ENCODE measurements around the gene PTPRN2. TPM values are rescaled to one million over a fixed set of nuclear protein-coding genes. Genes with fewer than 3 reads are reported as not detected.

Gene PTPRN2
- total and polyA plus RNA-seq, 2 donors (not counting 3 experiments of a cell fraction or from before 2014, with no cell fraction given) = 0.62 to 0.88 TPM

DNA sequence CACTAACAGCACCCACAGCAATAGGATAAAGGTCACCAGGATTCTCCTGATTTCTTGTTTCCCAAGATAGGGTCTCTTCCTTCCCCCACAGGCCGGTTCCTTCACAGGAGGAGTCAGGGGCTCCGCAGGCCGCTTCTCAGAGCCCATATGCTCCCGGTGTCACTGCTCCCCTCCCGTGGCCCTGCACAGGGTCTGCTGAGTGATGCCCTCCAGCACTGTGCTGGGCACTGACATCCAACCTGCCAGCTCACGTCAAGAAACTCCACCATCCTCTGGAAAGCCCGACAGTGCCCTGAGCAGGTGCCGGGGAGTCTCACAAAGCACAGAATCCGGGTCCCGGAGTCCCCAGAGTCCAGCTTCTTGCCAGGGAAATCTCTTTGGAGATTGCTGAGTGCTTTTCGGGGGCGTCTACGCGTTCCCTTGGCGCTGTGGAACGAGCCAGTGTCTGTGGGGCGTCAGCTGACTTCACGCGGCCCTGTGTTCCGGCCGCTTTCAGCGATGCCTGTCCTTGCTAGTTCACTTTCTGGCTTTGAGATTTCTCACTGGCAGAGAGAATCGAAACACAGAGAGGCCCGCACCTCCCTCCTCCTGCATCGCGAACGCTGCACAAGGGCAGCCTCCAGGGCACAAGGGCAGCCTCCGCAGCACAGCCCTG, 683.3 kb downstream of the PTPRN2 start:
- H3K4me3 ChIP-seq (replicated peaks in 1 of 3; ENCODE audit: insufficient read depth in 1 of 3, low read depth in 1 of 3, low read length in 3 of 3) = no peak overlapping the region
- FAIRE-seq = no peak
- BruUV-seq (replicated peaks) = no TSS peak
- no peaks in the 10 kb centered on the region for H3K79me2 ChIP-seq (ENCODE audit: control insufficient read depth, insufficient read depth, low read length)
- no peak for DNase-seq (ENCODE audit: low read depth, low spot score)
- H3K9me1 ChIP-seq (replicated peaks; ENCODE audit: control insufficient read depth, extremely low read depth, insufficient read depth, low read length) = no peaks in the 10 kb centered on the region
- ChIA-PET CTCF (interaction anchor here (0.5 kb wide), 1 partner anchor 161 kb away, joined by 3 read pairs; no protein-coding TSS in a partner anchor), POLR2A (no interaction called here)
- dilution Hi-C loops (cut with MboI; ENCODE audit: extremely low pct_ligation_motif_present, low sequenced_read_pairs) = no loop called here
- no peak overlapping the region for H3K4me2 ChIP-seq (ENCODE audit: insufficient read depth, low read length)
- no peaks in the 10 kb centered on the region for H4K20me1 ChIP-seq (replicated peaks; ENCODE audit: control insufficient read depth, extremely low read depth, insufficient read depth, low read length)
- H3K4me1 ChIP-seq (ENCODE audit: control insufficient read depth, extremely low read depth, insufficient read depth, low read length) = no peaks in the 10 kb centered on the region
- H3K36me3 ChIP-seq (ENCODE audit: control insufficient read depth in 2 of 2, extremely low read depth in 1 of 2, insufficient read depth in 2 of 2, low read length in 2 of 2) = no peaks in the 10 kb centered on the region
- no peak for TF ChIP-seq EZH2 (IDR thresholded peaks at IDR 0.05; ENCODE audit: borderline replicate concordance, low read depth, low read length, severe bottlenecking)
- TF ChIP-seq JUN (IDR thresholded peaks at IDR 0.05; ENCODE audit: borderline replicate concordance, insufficient read depth, insufficient read length, low read depth) = no peak
- TF ChIP-seq FOS (IDR thresholded peaks at IDR 0.05; ENCODE audit: borderline replicate concordance, insufficient read depth, low read length) = no peak
- no peak for TF ChIP-seq POLR2A (IDR thresholded peaks at IDR 0.05; ENCODE audit: low read depth, low read length)
- no peak for TF ChIP-seq POLR2AphosphoS5 (IDR thresholded peaks at IDR 0.05; ENCODE audit: insufficient read depth, low read depth, low read length)
- TF ChIP-seq GATA2 (IDR thresholded peaks at IDR 0.05; ENCODE audit: insufficient read depth, insufficient read length, low read depth, low read length) = no peak
- TF ChIP-seq, protein P1, sequence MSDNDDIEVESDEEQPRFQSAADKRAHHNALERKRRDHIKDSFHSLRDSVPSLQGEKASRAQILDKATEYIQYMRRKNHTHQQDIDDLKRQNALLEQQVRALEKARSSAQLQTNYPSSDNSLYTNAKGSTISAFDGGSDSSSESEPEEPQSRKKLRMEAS (IDR thresholded peaks at IDR 0.05; ENCODE audit: insufficient read depth, insufficient read length) = no peak
- TF ChIP-seq MYC (IDR thresholded peaks at IDR 0.05; ENCODE audit: low read depth, low read length) = no peak
- TF ChIP-seq, protein P2, sequence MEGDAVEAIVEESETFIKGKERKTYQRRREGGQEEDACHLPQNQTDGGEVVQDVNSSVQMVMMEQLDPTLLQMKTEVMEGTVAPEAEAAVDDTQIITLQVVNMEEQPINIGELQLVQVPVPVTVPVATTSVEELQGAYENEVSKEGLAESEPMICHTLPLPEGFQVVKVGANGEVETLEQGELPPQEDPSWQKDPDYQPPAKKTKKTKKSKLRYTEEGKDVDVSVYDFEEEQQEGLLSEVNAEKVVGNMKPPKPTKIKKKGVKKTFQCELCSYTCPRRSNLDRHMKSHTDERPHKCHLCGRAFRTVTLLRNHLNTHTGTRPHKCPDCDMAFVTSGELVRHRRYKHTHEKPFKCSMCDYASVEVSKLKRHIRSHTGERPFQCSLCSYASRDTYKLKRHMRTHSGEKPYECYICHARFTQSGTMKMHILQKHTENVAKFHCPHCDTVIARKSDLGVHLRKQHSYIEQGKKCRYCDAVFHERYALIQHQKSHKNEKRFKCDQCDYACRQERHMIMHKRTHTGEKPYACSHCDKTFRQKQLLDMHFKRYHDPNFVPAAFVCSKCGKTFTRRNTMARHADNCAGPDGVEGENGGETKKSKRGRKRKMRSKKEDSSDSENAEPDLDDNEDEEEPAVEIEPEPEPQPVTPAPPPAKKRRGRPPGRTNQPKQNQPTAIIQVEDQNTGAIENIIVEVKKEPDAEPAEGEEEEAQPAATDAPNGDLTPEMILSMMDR (IDR thresholded peaks at IDR 0.05; ENCODE audit: extremely low read depth in 1 of 2, insufficient read depth in 1 of 2, low read depth in 1 of 2, low read length in 2 of 2) = no peak
- peaks cover 4% of the 10 kb centered on the region for H3K9me3 ChIP-seq (replicated peaks; ENCODE audit: control insufficient read depth, insufficient read depth, low read length)
- no peak overlapping the region for H3K27ac ChIP-seq (ENCODE audit: insufficient read depth, low read depth, low read length)
- H3K9ac ChIP-seq (replicated peaks; ENCODE audit: extremely low read depth, insufficient read depth, low read length) = no peak overlapping the region
- H2AFZ ChIP-seq (ENCODE audit: low read depth, low read length) = no peak overlapping the region
- no peaks in the 10 kb centered on the region for H3K27me3 ChIP-seq (ENCODE audit: control insufficient read depth in 2 of 2, insufficient read depth in 2 of 2, low read length in 2 of 2)
- intact Hi-C loops (cut with micrococcal nuclease) = loop anchor here (5.0 kb wide), 1 partner anchor 1682 kb away; no protein-coding TSS in a partner anchor

Data from endothelial cell of umbilical vein (primary cell).